Measurements from ENCODE around the gene POLRMT.

- no peak for TF ChIP-seq POLR2A (IDR thresholded peaks at IDR 0.05; ENCODE audit: low read depth, low read length)
- TF ChIP-seq POLR2AphosphoS5 (IDR thresholded peaks at IDR 0.05; ENCODE audit: low read depth, low read length): no peak
- TF ChIP-seq SPI1 (IDR thresholded peaks at IDR 0.05; ENCODE audit: low read depth, low read length): no peak
These were observed 20.4 kb downstream of the POLRMT start for GRCh38 chr19:612941-613340.
